Glutamatergic neuron (in vitro differentiated cells): ENCODE results near the gene ZNF483. TPM values are rescaled to one million over a fixed set of nuclear protein-coding genes. Genes with fewer than 3 reads are reported as not detected.
"Not testable (repeated sequence)": the region's sequence is repeated elsewhere in the genome, so short reads cannot be mapped to it uniquely, and the experiment has no call there.

Experiments
- DNase-seq: peaks from one replicate; pipeline ENCODE4 v3.0.0; 2022
- H3K27ac Mint-ChIP-seq: one replicate; pipeline ENCODE4 v1.8.0; 2020; ENCODE audit warnings: mild to moderate bottlenecking, mixed read lengths, inconsistent platforms; ENCODE audit not compliant: unreplicated experiment
- H3K27me3 Mint-ChIP-seq: one replicate; pipeline ENCODE4 v1.8.0; 2020; ENCODE audit warnings: mild to moderate bottlenecking, moderate library complexity, mixed read lengths, inconsistent platforms; ENCODE audit not compliant: unreplicated experiment
- H3K36me3 Mint-ChIP-seq: one replicate; pipeline ENCODE4 v1.8.0; 2020; ENCODE audit warnings: mild to moderate bottlenecking, mixed read lengths, inconsistent platforms; ENCODE audit not compliant: unreplicated experiment
- H3K4me1 Mint-ChIP-seq: one replicate; pipeline ENCODE4 v1.8.0; 2020; ENCODE audit warnings: mild to moderate bottlenecking, low read depth, mixed read lengths, inconsistent platforms; ENCODE audit not compliant: unreplicated experiment
- H3K4me3 Mint-ChIP-seq: one replicate; pipeline ENCODE4 v1.8.0; 2020; ENCODE audit warnings: mild to moderate bottlenecking, mixed read lengths, inconsistent platforms; ENCODE audit not compliant: unreplicated experiment
- H3K9me3 Mint-ChIP-seq: one replicate; pipeline ENCODE4 v1.8.0; 2020; ENCODE audit warnings: mild to moderate bottlenecking, moderate library complexity, mixed read lengths, inconsistent platforms; ENCODE audit not compliant: unreplicated experiment
- total RNA-seq: library from RNA; stranded (reverse); fragmentation: NEBNext Ultra II Directional; extraction: Animal tissue kit (Norgen Biotek cat#: 25700); gene quantifications from one replicate; pipeline ENCODE4 v1.2.1, GENCODE V29; 2021; ENCODE audit not compliant: unreplicated experiment
- TF ChIP-seq, protein P1 (sequence below): fragments of 200-600 bp; sonication (generic); IDR thresholded peaks from one replicate; pipeline ENCODE4 v1.5.0; 2021; ENCODE audit not compliant: partially characterized antibody, unreplicated experiment

The ZNF483 gene
- total RNA-seq, 1 donor from 2014 or later: 6.5 TPM

DNA sequence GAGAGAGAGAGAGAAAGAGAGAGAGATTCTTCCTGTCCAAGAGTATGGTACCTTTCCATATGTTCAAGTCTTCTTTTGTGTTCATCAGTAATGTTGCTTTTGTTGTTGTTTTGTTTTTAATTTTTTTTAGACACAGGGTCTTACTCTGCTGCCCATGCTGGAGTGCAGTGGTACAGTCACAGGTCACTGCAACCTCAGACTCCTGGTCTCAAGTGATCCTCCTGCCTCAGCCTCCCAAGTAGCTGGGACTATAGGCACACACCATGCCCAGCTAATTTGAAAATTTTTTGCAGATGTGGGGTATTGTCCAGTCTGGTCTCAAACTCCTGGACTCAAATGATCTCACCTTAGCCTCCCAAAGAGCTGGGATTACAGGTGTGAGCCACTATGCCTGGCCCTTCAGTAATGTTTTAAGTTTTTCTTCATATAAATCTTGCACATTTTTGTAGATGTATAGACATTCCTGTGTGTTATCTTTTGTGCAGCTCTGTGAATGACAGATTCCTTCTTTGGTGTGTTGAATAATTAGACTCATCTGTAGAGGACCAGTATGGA lies 36.3 kb downstream of the ZNF483 start:
- Mint-ChIP-seq H3K4me1 (no peaks in the 10 kb centered on the region), H3K9me3 (peaks cover 5% of the 10 kb centered on the region), H3K27ac (no peak overlapping the region), H3K27me3 (no peaks in the 10 kb centered on the region), H3K4me3 (no peak overlapping the region), H3K36me3 (peaks cover 14% of the 10 kb centered on the region)
- no peak for DNase-seq
- TF ChIP-seq, protein P1, sequence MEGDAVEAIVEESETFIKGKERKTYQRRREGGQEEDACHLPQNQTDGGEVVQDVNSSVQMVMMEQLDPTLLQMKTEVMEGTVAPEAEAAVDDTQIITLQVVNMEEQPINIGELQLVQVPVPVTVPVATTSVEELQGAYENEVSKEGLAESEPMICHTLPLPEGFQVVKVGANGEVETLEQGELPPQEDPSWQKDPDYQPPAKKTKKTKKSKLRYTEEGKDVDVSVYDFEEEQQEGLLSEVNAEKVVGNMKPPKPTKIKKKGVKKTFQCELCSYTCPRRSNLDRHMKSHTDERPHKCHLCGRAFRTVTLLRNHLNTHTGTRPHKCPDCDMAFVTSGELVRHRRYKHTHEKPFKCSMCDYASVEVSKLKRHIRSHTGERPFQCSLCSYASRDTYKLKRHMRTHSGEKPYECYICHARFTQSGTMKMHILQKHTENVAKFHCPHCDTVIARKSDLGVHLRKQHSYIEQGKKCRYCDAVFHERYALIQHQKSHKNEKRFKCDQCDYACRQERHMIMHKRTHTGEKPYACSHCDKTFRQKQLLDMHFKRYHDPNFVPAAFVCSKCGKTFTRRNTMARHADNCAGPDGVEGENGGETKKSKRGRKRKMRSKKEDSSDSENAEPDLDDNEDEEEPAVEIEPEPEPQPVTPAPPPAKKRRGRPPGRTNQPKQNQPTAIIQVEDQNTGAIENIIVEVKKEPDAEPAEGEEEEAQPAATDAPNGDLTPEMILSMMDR: no peak

DNA sequence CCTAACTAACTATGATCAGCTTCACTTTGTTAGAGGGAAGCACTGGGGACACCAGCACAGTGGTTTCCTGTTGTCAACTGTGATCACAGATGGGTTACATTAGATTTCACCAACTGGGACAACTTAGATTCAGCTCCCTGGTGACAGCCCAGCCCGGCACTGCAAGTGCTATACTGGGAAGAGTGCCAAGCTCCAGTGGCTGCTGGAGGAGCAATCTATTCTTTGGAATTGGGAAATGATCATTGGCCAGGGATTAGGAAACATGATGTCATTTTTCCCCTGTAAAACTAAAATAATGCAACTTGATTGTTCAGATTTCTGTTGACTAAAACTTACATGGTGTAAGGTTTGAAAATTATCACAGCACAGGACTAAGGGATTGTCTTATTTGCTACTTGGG lies 41.3 kb downstream of the ZNF483 start:
- DNase-seq: no peak
- H3K4me3 Mint-ChIP-seq: no peak overlapping the region
- H3K4me1 Mint-ChIP-seq: no peaks in the 10 kb centered on the region
- H3K27ac Mint-ChIP-seq: no peak overlapping the region
- peaks cover 43% of the 10 kb centered on the region for H3K36me3 Mint-ChIP-seq
- no peaks in the 10 kb centered on the region for H3K27me3 Mint-ChIP-seq
- H3K9me3 Mint-ChIP-seq: peaks cover 4% of the 10 kb centered on the region
- TF ChIP-seq, protein P1: no peak

DNA sequence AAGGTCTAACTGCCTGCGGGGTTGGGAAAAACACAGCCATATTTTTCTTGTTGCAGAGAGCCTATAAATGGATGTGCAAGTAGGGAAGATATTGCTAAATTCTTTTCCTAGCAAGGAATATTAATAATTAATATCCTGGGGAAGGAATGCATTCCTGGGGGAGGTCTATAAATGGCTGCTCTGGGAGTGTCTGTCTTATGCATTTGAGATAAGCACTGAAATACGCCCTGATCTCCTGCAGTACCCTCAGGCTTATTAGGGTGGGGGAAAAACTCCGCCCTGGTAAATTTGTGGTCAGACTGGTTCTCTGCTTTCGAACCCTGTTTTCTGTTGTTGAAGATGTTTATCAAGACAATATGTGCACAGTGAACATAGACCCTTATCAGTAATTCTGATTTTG lies 43.1 kb downstream of the ZNF483 start:
- H3K9me3 Mint-ChIP-seq, H3K27me3 Mint-ChIP-seq, H3K27ac Mint-ChIP-seq, DNase-seq, H3K4me3 Mint-ChIP-seq, H3K4me1 Mint-ChIP-seq: not testable (repeated sequence)
- peaks cover 43% of the 10 kb centered on the region for H3K36me3 Mint-ChIP-seq

DNA sequence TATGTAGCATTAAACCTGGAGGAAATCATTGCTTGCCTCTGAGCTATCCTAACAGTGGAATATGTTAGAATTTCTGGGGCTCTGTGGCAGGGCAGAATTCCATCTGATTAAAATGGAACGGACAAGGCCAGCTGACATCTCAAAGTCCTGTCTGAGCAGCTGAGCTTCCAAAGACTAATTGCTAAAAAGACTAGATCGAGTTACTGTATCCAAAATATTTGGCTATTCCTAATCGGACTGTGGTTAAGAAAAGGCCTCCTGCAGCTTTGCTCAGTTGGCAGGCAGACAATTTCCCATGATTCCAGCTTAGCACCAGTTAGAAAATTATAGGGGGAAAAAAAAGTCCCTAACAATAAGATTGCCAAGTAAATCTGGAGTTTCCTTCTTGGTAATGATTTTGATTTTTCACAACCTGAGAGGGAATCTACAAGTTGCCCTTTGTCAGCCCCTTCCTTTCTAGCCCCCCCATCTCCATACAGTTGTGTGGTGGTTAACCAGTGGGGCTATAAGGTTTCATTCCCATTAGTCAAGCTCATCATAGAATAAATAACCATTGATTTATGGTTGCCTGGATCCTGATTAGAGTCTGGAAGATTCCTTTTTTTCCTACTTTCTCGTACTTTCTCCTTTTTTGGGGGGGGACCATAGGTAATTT lies 48.1 kb downstream of the ZNF483 start:
- H3K27ac Mint-ChIP-seq: no peak overlapping the region
- H3K36me3 Mint-ChIP-seq: peaks cover 26% of the 10 kb centered on the region

DNA sequence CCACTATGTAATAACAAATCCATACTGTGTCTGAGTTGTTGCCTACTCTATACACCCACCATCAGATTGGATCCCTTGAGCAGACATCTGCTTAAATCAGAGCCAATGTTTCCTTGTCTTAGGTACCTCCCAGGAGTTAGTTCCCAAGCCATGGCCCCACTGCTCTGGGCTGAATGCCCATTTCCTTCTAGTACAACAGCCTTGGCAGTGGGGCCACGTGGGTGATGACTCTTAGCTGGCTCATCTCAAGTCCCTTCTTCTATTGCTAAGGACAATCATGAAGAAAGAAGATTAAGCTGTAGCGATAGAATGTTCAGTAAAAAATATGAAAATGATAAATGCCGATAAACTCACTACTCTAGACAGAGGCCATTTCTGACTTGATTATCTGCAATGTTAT lies 57.9 kb downstream of the ZNF483 start:
- Mint-ChIP-seq H3K4me3 (no peak overlapping the region), H3K4me1 (no peaks in the 10 kb centered on the region), H3K27ac (no peak overlapping the region), H3K36me3 (no peaks in the 10 kb centered on the region), H3K27me3 (no peaks in the 10 kb centered on the region), H3K9me3 (peaks cover 2% of the 10 kb centered on the region)
- DNase-seq: no peak
- TF ChIP-seq, protein P1: no peak

More for the DNA sequence above, 48.1 kb downstream of the ZNF483 start:
- no peaks in the 10 kb centered on the region for H3K27me3 Mint-ChIP-seq
- TF ChIP-seq, protein P1: no peak
- no peak for DNase-seq
- H3K4me3 Mint-ChIP-seq: no peak overlapping the region
- H3K4me1 Mint-ChIP-seq: no peaks in the 10 kb centered on the region
- peaks cover 1% of the 10 kb centered on the region for H3K9me3 Mint-ChIP-seq
